Erythroblast (primary cell): ENCODE results near the gene ETV3L.

ENCODE experiments used
- DNase-seq, 2 experiments: peaks; one replicate each; lab custom pipeline; 2025; lab: John Stamatoyannopoulos, UW
- GATA1 ChIP-seq: IDR thresholded peaks from 2 replicates; pipeline ENCODE4 v1.6.1; 2011; ENCODE audit warnings: low read depth, mild to moderate bottlenecking, control low read depth, low read length, moderate library complexity
- POLR2A ChIP-seq: IDR thresholded peaks from 2 replicates; pipeline ENCODE4 v1.6.1; 2011; ENCODE audit warnings: mild to moderate bottlenecking, low read length

The ETV3L gene

DNA sequence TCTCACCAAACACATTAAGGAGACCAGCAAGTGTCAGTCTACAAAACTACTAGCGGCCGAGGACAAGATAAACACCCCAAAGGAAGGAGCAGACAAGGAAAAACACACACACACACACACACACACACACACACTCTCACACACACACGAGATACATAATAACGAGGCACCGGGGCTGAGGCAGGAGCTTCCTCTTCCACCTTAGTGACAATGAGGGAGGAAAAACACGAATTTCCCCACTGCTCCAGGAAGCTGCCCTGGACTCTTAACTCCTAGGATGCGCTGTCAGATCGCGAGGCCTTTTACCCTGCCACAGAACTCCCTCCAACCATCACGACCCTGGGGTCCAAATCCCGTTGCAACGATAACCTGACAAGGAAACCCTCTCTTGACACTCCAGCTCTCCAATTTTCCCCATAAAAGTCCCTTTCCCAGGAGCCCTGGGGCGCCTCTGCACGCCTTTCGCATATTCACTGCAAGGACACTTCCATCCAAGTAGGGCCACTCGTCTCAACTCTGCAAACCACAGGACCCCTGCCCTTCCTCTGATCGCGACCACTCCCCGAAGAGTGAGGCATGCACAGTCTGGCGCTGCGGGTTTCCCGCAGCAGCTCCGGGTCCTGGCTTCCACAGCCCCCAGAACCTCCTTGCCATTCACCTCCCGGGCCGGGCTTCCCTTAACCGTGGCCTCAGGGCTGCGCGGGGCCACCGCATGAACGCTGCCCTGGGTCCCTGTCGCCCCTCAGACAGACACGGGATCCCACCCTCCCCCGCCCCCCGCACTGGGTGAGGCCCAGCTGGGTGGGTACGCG lies 38.0 kb upstream of the ETV3L start:
- TF ChIP-seq GATA1 (no peak), POLR2A (no peak)
- DNase-seq, result peak; percentile 44 to 59

DNA sequence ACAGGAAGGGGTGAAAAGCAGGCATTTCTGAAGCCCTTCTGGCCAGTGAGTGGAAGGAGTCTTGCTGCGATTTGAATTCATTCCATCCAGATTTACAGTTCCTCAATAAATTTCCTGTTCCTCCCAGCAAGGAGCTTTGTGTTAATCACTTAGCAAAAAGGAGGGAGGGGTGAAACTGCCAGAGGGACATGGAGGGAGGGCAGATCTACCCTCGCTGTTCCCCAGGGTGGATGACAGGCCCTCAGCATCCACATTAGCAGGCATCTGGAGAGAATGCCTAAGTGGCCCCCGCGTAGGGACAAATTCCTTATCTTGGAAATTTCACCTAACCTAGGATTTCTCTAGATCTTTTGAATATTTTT lies 37.4 kb upstream of the ETV3L start:
- TF ChIP-seq POLR2A (no peak), GATA1 (no peak)
- DNase-seq, result peak in 1 of 2 experiments; percentile 54

DNA sequence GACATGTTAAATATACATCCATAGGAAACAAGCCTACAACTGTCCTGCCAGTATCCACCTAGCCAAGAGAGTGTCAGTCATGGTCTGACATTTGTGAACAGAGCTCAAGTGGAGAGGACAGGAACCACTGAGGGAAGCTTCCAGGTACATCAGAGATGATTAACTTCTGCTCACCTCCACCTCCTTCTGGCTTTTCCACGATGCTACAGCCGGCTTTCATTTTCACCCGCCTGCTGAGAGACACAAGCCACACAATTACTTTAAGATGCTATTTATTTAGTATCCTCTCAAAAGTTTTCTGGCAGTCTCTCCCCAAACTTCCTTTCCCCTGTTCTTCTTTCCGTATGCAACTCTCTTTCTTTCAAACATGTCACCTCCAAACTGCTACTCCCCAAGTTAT lies 36.5 kb upstream of the ETV3L start:
- no peak for DNase-seq
- no peak for TF ChIP-seq POLR2A

DNA sequence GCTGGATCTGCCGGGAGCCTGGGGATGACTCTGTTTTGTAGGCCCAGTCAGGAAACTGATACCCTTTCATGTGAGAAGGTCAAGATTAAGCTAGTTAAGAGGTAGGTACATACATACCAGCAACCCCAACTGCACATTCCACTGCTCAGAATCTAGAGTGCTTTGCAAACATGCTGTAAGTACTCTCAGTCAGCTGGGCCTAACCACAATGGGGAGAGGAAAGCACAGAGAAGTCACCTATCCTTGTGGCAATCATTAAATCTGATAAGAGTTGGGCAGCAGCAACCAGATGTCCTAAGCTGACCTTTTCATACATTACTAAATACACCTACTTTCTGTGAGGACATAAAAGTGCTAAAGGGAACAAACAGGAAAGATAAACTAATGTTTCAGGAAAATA lies 36.0 kb upstream of the ETV3L start:
- TF ChIP-seq POLR2A (no peak), GATA1 (no peak)
- peak; percentile 24 to 47 for DNase-seq

DNA sequence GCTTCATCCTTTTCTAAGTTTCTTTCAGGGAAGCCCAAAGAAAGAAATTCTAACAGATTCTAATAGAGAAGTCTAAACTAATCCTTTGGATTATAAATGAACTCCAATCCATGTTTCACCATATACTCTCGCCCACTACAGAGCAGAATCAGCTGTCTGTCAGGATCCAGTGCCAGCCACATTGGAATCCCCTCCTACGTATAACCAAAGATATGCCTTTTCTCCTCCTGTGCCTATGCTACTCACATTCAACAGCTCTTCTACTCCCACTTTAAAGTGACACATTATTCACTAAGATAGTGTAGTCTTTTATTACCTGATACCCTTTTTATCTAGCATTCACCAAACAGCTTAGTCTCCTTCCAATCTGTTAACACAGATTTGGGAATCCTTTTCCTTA lies 35.5 kb upstream of the ETV3L start:
- TF ChIP-seq POLR2A (no peak), GATA1 (no peak)
- no peak for DNase-seq

DNA sequence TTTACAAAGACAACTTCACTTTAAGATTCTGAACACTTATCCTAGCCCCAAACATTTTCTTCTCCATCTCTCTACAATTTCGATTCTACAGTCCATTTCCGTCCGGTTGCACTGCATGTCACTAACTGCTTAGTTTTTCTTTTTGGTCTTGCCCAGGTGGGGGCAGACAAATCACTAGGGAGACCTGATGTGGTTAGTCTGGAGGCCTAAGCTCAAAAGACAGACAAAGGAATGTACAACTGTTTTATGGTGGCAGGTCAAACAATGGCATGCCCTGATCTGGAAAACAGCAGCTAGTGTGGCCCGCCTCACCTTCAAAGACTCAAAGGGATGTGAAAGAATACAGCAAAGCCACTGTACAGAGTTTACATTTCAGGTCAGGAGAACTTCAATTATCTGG lies 34.8 kb upstream of the ETV3L start:
- TF ChIP-seq GATA1, result no peak
- TF ChIP-seq POLR2A, result no peak
- no peak for DNase-seq

DNA sequence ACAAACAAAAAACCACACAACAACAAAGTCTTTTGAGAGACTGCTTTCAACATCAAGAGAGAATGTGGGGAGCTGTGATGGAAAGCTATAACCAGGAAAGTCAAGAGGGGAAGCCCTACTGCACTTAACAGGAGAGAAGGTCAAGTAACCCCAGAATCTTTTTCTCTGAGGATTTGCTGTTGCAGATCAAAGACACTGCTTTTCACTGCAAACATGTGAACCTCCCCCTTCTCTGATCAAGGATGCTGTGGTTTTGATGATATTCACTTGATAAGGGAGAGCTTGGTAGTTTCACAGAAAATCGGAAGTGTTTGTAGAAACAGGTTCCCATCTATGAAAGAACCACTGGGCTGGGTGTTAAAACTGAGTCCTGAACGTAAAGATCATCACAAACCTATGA lies 33.8 kb upstream of the ETV3L start:
- DNase-seq, result no peak
- TF ChIP-seq POLR2A (no peak), GATA1 (no peak)

DNA sequence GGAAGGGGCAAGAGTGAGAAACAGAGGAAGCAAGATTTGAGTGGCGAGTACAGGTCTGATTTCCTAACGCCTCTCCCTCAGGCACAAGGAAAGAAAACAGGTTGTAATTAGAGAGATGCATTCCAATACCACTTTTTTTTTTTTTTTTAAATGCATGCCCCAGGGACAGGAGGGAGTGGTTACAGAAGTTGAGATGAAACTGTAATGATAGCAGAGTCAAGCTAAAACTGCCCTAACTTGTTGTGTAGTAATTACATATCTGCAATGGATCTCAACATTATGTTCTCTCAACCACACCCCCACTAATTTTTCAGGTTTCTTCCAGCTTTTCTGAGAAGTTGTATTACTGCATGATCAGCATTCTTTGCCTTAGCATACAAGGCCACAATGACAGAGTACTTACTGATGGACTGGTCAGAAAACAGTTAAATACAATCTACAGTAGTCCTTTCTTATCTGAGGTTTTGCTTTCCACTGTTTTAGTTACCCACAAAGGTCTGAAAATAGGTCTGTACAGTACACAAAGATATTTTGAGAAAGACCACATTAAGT lies 33.1 kb upstream of the ETV3L start:
- TF ChIP-seq GATA1 (no peak), POLR2A (no peak)
- peak; percentile 40 to 49 for DNase-seq

DNA sequence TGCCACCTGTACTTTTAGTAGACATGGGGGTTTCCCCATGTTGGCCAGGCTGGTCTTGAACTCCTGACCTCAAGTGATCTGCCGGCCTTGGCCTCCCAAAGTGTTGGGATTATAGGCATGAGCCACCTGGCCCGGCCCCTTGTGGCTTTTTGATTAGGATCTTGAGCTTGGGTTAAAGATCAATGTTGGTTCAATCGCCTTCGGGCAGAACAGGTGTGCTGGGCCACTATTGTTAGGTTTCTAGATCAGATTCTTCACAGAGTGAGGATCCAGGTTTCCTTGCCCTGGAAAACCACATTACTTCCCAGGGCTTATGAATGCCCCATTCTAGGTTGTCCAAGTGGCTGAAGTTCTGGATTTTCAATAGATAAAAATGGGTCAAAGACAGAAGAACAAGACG lies 32.5 kb upstream of the ETV3L start:
- no peak for TF ChIP-seq POLR2A
- no peak for TF ChIP-seq GATA1
- no peak for DNase-seq

DNA sequence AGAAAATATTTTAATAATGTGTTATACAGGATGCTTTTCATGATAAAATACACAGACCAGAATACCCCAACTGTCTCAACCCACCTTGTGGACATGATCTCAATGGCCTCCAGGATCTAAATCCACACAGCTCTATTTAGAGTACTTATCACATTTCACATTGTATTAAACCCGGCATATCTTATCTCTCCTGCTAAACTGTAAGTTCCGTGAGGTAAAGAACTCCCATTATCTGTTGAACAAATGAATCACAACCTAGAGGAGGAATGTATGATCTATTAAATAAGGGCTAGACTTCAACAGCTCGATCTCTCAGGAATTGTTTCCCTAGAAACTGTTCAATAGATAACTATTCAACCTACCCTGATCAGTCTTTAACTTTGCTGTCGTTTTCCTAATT lies 31.7 kb upstream of the ETV3L start:
- peak in 1 of 2 experiments; percentile 53 for DNase-seq
- TF ChIP-seq GATA1 (no peak), POLR2A (no peak)

DNA sequence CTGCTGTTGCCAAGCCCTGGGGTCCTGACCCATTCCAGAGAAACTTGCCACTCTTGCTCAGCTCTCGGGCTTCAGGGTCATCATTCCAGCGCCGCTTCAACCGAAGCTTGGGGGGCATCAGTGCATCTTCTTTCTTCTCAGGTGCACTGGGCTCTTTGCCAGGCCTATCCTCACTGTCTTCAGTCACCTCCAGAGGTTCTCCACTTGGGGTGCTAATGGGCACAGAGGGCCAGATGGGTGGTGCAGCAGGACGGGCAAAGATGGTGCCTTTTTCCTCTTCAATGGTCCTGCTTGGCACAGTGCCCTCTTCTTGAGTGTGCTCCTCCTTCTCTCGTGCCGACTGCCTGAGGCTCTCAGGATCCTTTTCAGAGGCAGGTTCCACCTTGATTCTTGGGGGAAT lies 25.2 kb upstream of the ETV3L start:
- no peak for TF ChIP-seq POLR2A
- no peak for TF ChIP-seq GATA1
- DNase-seq, result peak in 1 of 2 experiments; percentile 4

DNA sequence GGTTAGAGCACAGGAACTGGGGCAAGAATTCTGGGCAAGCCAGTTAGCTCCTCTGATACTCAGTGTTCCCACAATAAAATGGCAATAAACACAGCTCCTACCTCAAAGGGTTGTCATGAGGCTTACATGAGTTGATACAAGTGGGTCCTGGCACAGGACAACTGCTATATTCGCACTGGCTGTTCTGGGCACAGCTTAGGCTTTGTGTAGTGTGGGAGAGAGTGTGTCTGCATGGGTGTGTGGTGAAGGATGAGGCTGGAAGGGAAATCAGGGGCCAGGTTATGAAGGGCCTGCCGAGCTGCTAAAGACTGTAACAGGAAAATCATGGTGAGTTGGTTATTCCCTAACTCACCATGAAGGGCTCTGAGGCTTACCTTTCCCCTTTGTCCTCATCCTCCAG lies 19.8 kb upstream of the ETV3L start:
- TF ChIP-seq GATA1, result no peak
- TF ChIP-seq POLR2A, result no peak

DNA sequence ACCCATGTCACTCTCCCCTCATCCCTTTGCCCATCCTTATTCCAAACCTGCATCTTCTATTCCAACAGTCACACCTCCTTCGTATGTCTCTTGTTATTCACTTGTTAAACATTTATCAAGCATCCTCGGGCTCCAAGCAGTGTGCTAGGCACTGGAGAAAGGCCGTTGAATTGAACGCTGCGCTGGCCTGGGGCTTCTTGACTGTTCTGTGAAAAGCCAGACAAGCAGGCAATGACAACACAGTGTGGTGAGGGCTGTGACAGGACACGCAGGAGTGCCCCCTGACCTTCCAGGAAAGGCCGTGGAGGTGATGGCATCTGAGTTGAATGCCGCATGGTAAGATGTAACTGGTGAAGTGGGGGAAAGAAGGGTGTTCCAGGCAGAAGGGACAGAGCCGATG lies 19.4 kb upstream of the ETV3L start:
- no peak for DNase-seq
- no peak for TF ChIP-seq POLR2A
- TF ChIP-seq GATA1, result no peak

More for the DNA sequence above, 19.8 kb upstream of the ETV3L start:
- no peak for DNase-seq

DNA sequence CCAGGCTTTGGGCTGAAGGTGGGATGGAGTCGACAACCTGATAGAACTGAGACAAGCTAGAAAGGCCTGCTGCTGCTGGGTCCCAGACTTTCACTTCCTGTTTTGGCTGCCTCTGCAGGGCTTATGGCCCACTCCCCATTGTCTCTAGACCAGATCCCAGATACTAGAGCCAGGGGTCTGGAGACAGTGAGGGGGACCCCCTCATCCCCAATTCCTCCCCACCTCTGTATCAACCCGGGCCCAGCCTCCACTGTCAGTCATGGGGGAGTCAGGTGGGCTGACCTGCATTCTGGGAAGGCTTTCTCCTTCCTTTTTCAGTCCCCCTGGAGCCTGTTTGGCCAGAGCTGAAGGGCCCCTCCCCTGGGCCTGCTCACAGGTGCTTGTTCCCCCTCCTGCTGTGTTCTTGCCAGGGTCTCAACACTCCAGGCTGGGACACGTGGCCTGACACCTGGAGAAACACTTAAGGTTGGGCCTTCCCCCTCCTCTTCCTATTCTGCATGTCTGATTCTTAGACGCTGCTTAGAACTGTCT lies 18.0 kb upstream of the ETV3L start:
- TF ChIP-seq GATA1 (no peak), POLR2A (no peak)
- DNase-seq, result no peak

DNA sequence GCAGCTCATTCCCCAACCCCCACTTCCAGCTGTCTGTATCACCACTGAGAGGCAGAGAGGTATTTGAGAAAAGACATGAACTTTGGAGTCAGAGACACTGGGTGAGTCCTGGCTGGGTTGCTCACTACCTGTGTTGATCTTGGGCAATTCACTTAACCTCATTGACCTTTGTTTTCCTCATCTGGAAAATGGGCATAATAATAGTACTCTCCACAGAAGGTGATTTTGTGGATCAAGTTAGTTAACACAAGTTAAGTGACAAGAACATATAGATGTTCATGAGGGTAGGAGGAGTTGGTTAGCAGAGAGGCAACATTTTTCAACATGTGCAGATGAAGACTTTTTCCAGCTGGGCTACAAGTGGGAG lies 17.1 kb upstream of the ETV3L start:
- no peak for DNase-seq
- no peak for TF ChIP-seq POLR2A
- no peak for TF ChIP-seq GATA1
